Coronary artery (tissue), 2 donors: ENCODE data around the gene PLA2G2A.

Experiments
- DNase-seq: peaks from one replicate; pipeline ENCODE4 v3.0.0-alpha.2; 2017; ENCODE audit warnings: low spot score
- H3K27ac ChIP-seq, 2 donors: fragments of 200-600 bp; sonication (generic); one replicate each; pipeline ENCODE4 v1.5.1; 2016 to 2019
- H3K4me3 ChIP-seq: fragments of 200-600 bp; sonication (generic); 2 replicates; pipeline ENCODE4 v1.5.1; 2016; ENCODE audit warnings: mild to moderate bottlenecking, moderate library complexity
- CTCF ChIP-seq: fragments of 200-600 bp; sonication (generic); IDR thresholded peaks from one replicate; pipeline ENCODE4 v1.5.1; 2019; ENCODE audit warnings: antibody characterized with exemption

The PLA2G2A gene

GRCh38 chr1:19979494-19979977 is at the start of gene PLA2G2A:
Gene PLA2G2A, minus strand, starts transcription at chr1:19979618. Its CDS starts 845 bp downstream, at chr1:19978773.
- no peak for TF ChIP-seq CTCF
- H3K27ac ChIP-seq: peak within 1 kb of the TSS in 1 of 2 donors; percentile 61
- no peak for DNase-seq

GRCh38 chr1:20028726-20029125 is 49.3 kb upstream of the PLA2G2A start:
- no peak for DNase-seq
- peak overlapping the region; percentile 28 to 87 for H3K27ac ChIP-seq
- no peak for TF ChIP-seq CTCF
- H3K4me3 ChIP-seq: peak overlapping the region; percentile 69

More at GRCh38 chr1:19979494-19979977, at the start of gene PLA2G2A:
- H3K4me3 ChIP-seq: peak within 1 kb of the TSS; percentile 42

- no peak for TF ChIP-seq CTCF
- Histone ChIP-seq H3K4me3 (peak overlapping the region; percentile 69), H3K27ac (peak overlapping the region; percentile 12 to 87)
- DNase-seq: no peak
Observed at GRCh38 chr1:20028125-20028524, 48.7 kb upstream of the PLA2G2A start.

GRCh38 chr1:20017741-20018140 is 38.3 kb upstream of the PLA2G2A start:
- DNase-seq: no peak
- Histone ChIP-seq H3K4me3 (no peak overlapping the region), H3K27ac (no peak overlapping the region)
- no peak for TF ChIP-seq CTCF

GRCh38 chr1:20014153-20014552 is 34.7 kb upstream of the PLA2G2A start:
- no peak overlapping the region for H3K27ac ChIP-seq
- TF ChIP-seq CTCF: no peak
- H3K4me3 ChIP-seq: no peak overlapping the region
- DNase-seq: no peak

- no peak for DNase-seq
- H3K27ac ChIP-seq: no peak overlapping the region
- no peak for TF ChIP-seq CTCF
- no peak overlapping the region for H3K4me3 ChIP-seq
Observed at GRCh38 chr1:20010016-20010415, 30.6 kb upstream of the PLA2G2A start.

GRCh38 chr1:20009212-20009611 is 29.8 kb upstream of the PLA2G2A start:
- TF ChIP-seq CTCF: no peak
- no peak for DNase-seq
- H3K27ac ChIP-seq: peak overlapping the region in 1 of 2 donors; percentile 60
- H3K4me3 ChIP-seq: no peak overlapping the region
